Naive thymus-derived CD4-positive, alpha-beta T cell (primary cell): Measurements from ENCODE around the gene IL20. TPM values are rescaled to one million over a fixed set of nuclear protein-coding genes. Genes with fewer than 3 reads are reported as not detected.
"Not testable (repeated sequence)": the region's sequence is repeated elsewhere in the genome, so short reads cannot be mapped to it uniquely, and the experiment has no call there.

Experiments
- ATAC-seq: fragments of 150-1000 bp; cut with Tn5 transposase; 2 replicates; pipeline ENCODE4 v1.10.0; 2021; ENCODE audit warnings: mild to moderate bottlenecking, moderate library complexity
- CTCF ChIA-PET: fragments of 350-600 bp; sonication (Branson Sonifier 250); formaldehyde crosslinking; loops from one replicate; lab custom pipeline; 2021; ENCODE audit warnings: antibody characterized with exemption; lab: Charles Lee
- POLR2A ChIA-PET: fragments of 350-600 bp; sonication (Branson Sonifier 250); formaldehyde crosslinking; loops from one replicate; lab custom pipeline; 2021; ENCODE audit warnings: antibody characterized with exemption, inconsistent platforms; lab: Charles Lee
- DNase-seq, 9 donors: peaks; one replicate each; pipeline versions ENCODE4 v3.0.0 to v3.0.0-alpha.2; 2020 to 2022; ENCODE audit warnings: mixed read lengths in 1 of 9
- H3K27ac ChIP-seq: one replicate; pipeline ENCODE4 v1.7.0; 2013; ENCODE audit warnings: mild to moderate bottlenecking, low read depth, low read length, moderate library complexity
- H3K27me3 ChIP-seq, 2 donors: one replicate each; pipeline ENCODE4 v1.7.0; 2013; ENCODE audit warnings: low read length in 2 of 2, mild to moderate bottlenecking in 2 of 2, moderate library complexity in 2 of 2; ENCODE audit not compliant: control insufficient read depth in 2 of 2, insufficient read depth in 2 of 2
- H3K36me3 ChIP-seq, 3 experiments: 1 replicate in 2 of 3; 2 replicates in 1 of 3; pipeline ENCODE4 v1.7.0; 2013; ENCODE audit warnings: low read length in 3 of 3, mild to moderate bottlenecking in 3 of 3, moderate library complexity in 1 of 3; ENCODE audit not compliant: insufficient read depth in 3 of 3, control insufficient read depth in 2 of 3
- H3K4me1 ChIP-seq, 2 donors: one replicate each; pipeline ENCODE4 v1.7.0; 2013; ENCODE audit warnings: low read length in 2 of 2, mild to moderate bottlenecking in 2 of 2, moderate library complexity in 1 of 2; ENCODE audit not compliant: control insufficient read depth in 2 of 2, insufficient read depth in 2 of 2
- H3K4me3 ChIP-seq: 2 replicates; pipeline ENCODE4 v1.7.0; 2013; ENCODE audit warnings: mild to moderate bottlenecking, low read length
- H3K9me3 ChIP-seq, 3 experiments: 1 replicate in 2 of 3; 2 replicates in 1 of 3; pipeline ENCODE4 v1.7.0; 2013; ENCODE audit warnings: low read length in 3 of 3; ENCODE audit not compliant: control insufficient read depth in 2 of 3
- H3K27ac Mint-ChIP-seq, 9 donors: one replicate each; pipeline ENCODE4 v1.8.0; 2020 to 2022; ENCODE audit warnings: mixed read lengths in 9 of 9, mild to moderate bottlenecking in 8 of 9, moderate library complexity in 5 of 9, inconsistent platforms in 2 of 9
- H3K27me3 Mint-ChIP-seq, 5 donors: one replicate each; pipeline ENCODE4 v1.8.0; 2021 to 2022; ENCODE audit warnings: mixed read lengths in 5 of 5, mild to moderate bottlenecking in 1 of 5
- H3K36me3 Mint-ChIP-seq, 5 donors: one replicate each; pipeline ENCODE4 v1.8.0; 2020 to 2022; ENCODE audit warnings: mixed read lengths in 5 of 5, mild to moderate bottlenecking in 3 of 5, inconsistent platforms in 1 of 5
- H3K4me1 Mint-ChIP-seq, 7 donors: one replicate each; pipeline ENCODE4 v1.8.0; 2020 to 2022; ENCODE audit warnings: mixed read lengths in 7 of 7, mild to moderate bottlenecking in 3 of 7, inconsistent platforms in 1 of 7
- H3K4me3 Mint-ChIP-seq, 10 donors: one replicate each; pipeline ENCODE4 v1.8.0; 2020 to 2022; ENCODE audit warnings: mild to moderate bottlenecking in 10 of 10, mixed read lengths in 10 of 10, moderate library complexity in 6 of 10, inconsistent platforms in 2 of 10
- H3K9me3 Mint-ChIP-seq, 11 donors: one replicate each; pipeline ENCODE4 v1.8.0; 2020 to 2022; ENCODE audit warnings: mixed read lengths in 11 of 11, mild to moderate bottlenecking in 4 of 11, inconsistent platforms in 1 of 11, moderate library complexity in 1 of 11
- intact Hi-C, 2 donors: fragments of 100-400 bp; cut with micrococcal nuclease; formaldehyde crosslinking; loops; one replicate each; pipeline ENCODE4 v1.15.1; 2023
- polyA plus RNA-seq, 2 donors: library from polyadenylated mRNA; unstranded; fragments of 300-500 nt; fragmentation: Illumina TruSeq; gene quantifications; one replicate each; pipeline ENCODE4 v1.2.3, GENCODE V29; 2021
- total RNA-seq, 6 experiments: library from RNA in 5 of 6; stranded (reverse) in 5 of 6; gene quantifications; 1 replicate in 5 of 6; 2 replicates in 1 of 6; pipeline ENCODE4 v1.2.3 and lab custom pipeline; 2021 to 2026

Gene IL20
- total and polyA plus RNA-seq, 7 experiments from 2014 or later, result not detected

- Mint-ChIP-seq H3K27me3 (peaks cover 0 to 49% (median 0%) of the 10 kb centered on the region in 5 donors), H3K4me1 (peaks cover 7 to 17% (median 11%) of the 10 kb centered on the region in 7 donors)
- DNase-seq, H3K27ac Mint-ChIP-seq, H3K4me1 ChIP-seq, H3K27ac ChIP-seq, H3K4me3 ChIP-seq, H3K36me3 Mint-ChIP-seq, H3K9me3 ChIP-seq, H3K4me3 Mint-ChIP-seq, H3K9me3 Mint-ChIP-seq, H3K36me3 ChIP-seq, intact Hi-C loops, H3K27me3 ChIP-seq, ATAC-seq: not testable (repeated sequence)
- ChIA-PET CTCF (interaction anchor here (0.6 to 1.0 kb wide), 2 partner anchors 65 to 127 kb away, joined by 3 read pairs; no protein-coding TSS in a partner anchor), POLR2A (interaction anchor here (0.6 to 0.7 kb wide), 2 partner anchors 25 to 133 kb away, joined by 3 to 4 read pairs; no protein-coding TSS in a partner anchor)
These were observed 11.7 kb upstream of the IL20 start for GRCh38 chr1:206853696-206854095.

DNA sequence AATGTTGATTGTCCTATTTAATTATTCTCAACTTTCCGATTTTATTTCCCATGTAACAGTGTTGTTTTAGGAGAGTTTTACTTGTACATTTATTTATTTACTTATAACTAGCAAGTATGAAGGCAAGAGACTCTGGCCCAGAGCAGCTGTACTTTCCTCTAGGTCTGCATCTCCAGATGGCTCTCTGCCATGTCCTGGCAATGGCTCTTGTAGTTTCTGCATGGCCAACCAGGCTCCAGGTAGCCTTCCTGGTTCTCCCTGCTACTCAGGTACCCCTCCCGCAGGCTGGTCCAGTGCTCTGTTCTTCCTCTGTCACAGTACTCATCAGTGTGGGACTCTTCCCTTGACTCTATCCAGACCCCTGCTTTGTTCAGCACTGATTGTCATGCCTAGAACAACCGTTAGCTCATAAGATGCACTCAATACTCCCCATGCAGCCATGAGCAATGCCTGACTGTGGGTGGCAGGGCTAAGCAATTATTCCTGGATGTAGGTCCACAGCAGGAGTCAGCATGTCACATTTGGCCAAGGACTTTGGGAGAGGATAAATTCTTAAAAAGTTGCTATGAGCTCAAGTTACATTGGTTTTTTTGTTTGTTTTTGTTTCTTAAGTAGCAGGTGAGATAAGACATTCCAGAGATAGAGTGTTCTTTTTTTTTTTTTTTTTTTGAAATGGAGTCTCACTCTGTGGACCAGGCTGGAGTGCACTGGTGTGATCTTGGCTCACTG lies 10.9 kb upstream of the IL20 start:
- DNase-seq, result no peak
- intact Hi-C loops, result no loop called here
- Mint-ChIP-seq H3K27ac (no peak overlapping the region), H3K27me3 (peaks cover 0 to 42% (median 0%) of the 10 kb centered on the region in 5 donors), H3K4me3 (no peak overlapping the region), H3K9me3 (peaks cover 0 to 7% (median 0%) of the 10 kb centered on the region in 11 donors), H3K4me1 (peaks cover 7 to 25% (median 18%) of the 10 kb centered on the region in 7 donors), H3K36me3 (peaks cover 0 to 7% (median 0%) of the 10 kb centered on the region in 5 donors)
- H3K36me3 ChIP-seq, result no peaks in the 10 kb centered on the region
- no peaks in the 10 kb centered on the region for H3K9me3 ChIP-seq
- ChIA-PET POLR2A (interaction anchor here (0.8 kb wide), 1 partner anchor 45 kb away, joined by 4 read pairs; no protein-coding TSS in a partner anchor), CTCF (interaction anchor here (1.6 kb wide), 1 partner anchor 22 kb away, joined by 5 read pairs; no protein-coding TSS in a partner anchor)
- H3K4me1 ChIP-seq, result peaks cover 0 to 14% of the 10 kb centered on the region in 2 donors
- no peak overlapping the region for H3K4me3 ChIP-seq
- H3K27me3 ChIP-seq, result no peaks in the 10 kb centered on the region
- H3K27ac ChIP-seq, result no peak overlapping the region
- ATAC-seq, result no peak

DNA sequence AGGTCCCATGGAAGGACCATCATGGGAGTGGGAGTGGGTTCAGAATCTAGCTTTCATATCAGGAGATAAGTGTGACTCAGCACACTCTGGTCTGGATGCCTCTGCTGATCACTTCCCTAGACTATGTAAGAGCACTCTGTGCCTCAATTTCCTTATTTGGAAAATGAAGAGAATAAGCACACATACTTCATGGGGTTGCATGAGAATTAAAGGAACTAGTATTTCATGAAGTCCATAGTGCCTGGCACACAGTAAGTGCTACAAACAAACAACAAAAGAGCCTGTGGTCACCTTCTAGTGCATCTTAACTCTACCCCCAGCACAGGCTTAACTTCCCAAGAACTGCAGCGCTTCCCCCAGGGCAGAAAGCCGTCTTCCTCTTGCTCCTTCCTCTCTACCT lies 9.6 kb upstream of the IL20 start:
- ATAC-seq (no peak), DNase-seq (no peak)
- H3K4me3 Mint-ChIP-seq, result no peak overlapping the region
- peak overlapping the region in 1 of 9 donors; percentile 14 for H3K27ac Mint-ChIP-seq
- ChIA-PET POLR2A (interaction anchor here (0.9 to 6.0 kb wide), 6 partner anchors 10 to 67 kb away, joined by 3 to 42 read pairs (median 5); no protein-coding TSS in a partner anchor), CTCF (interaction anchor here (0.8 to 3.0 kb wide), 5 partner anchors 19 to 121 kb away, joined by 3 to 7 read pairs (median 4); no protein-coding TSS in a partner anchor)
- no peaks in the 10 kb centered on the region for H3K27me3 ChIP-seq
- H3K9me3 Mint-ChIP-seq, result peaks cover 0 to 7% (median 0%) of the 10 kb centered on the region in 11 donors
- no peaks in the 10 kb centered on the region for H3K9me3 ChIP-seq
- peaks cover 0 to 7% (median 0%) of the 10 kb centered on the region in 5 donors for H3K36me3 Mint-ChIP-seq
- H3K27me3 Mint-ChIP-seq, result peaks cover 0 to 35% (median 0%) of the 10 kb centered on the region in 5 donors
- no peak overlapping the region for H3K4me3 ChIP-seq
- H3K36me3 ChIP-seq, result no peaks in the 10 kb centered on the region
- peaks cover 7 to 31% (median 24%) of the 10 kb centered on the region in 7 donors for H3K4me1 Mint-ChIP-seq
- intact Hi-C loops, result loop anchor here in 1 of 2 donors (2.0 kb wide), 3 partner anchors 47 to 127 kb away; no protein-coding TSS in a partner anchor
- no peak overlapping the region for H3K27ac ChIP-seq
- peaks cover 0 to 15% of the 10 kb centered on the region in 2 donors for H3K4me1 ChIP-seq

- POLR2A ChIA-PET, result interaction anchor here (0.6 to 6.0 kb wide), 9 partner anchors 9 to 132 kb away, joined by 3 to 42 read pairs (median 5); no protein-coding TSS in a partner anchor
- no peaks in the 10 kb centered on the region for H3K9me3 ChIP-seq
These were observed 8.6 kb upstream of the IL20 start for GRCh38 chr1:206856674-206857464.

GRCh38 chr1:206859082-206859521 lies 6.3 kb upstream of the IL20 start:
- Mint-ChIP-seq H3K4me3 (peak overlapping the region in 7 of 10 donors; percentile 33 to 59 (median 42)), H3K27ac (peak overlapping the region in 8 of 9 donors; percentile 3 to 92 (median 62)), H3K36me3 (peaks cover 0 to 4% (median 0%) of the 10 kb centered on the region in 5 donors), H3K9me3 (peaks cover 0 to 3% (median 0%) of the 10 kb centered on the region in 11 donors), H3K4me1 (peaks cover 7 to 31% (median 24%) of the 10 kb centered on the region in 7 donors), H3K27me3 (peaks cover 0 to 30% (median 0%) of the 10 kb centered on the region in 5 donors)
- peak; percentile 61 for ATAC-seq
- intact Hi-C loops, result loop anchor here in 1 of 2 donors (2.0 kb wide), 1 partner anchor 42 kb away; no protein-coding TSS in a partner anchor
- Histone ChIP-seq H3K27ac (no peak overlapping the region), H3K4me1 (peaks cover 0 to 15% of the 10 kb centered on the region in 2 donors), H3K9me3 (no peaks in the 10 kb centered on the region), H3K36me3 (no peaks in the 10 kb centered on the region), H3K4me3 (no peak overlapping the region), H3K27me3 (no peaks in the 10 kb centered on the region)
- ChIA-PET POLR2A (interaction anchor here (0.7 to 6.0 kb wide), 14 partner anchors 10 to 119 kb away, joined by 3 to 42 read pairs (median 4); partner anchors contain the start of gene FCMR), CTCF (interaction anchor here (0.7 to 1.9 kb wide), 15 partner anchors 9 to 133 kb away, joined by 3 to 8 read pairs (median 4); no protein-coding TSS in a partner anchor)
- DNase-seq, result peak in 7 of 9 donors; percentile 15 to 49 (median 42)

More at GRCh38 chr1:206856674-206857464, 8.6 kb upstream of the IL20 start:
- Mint-ChIP-seq H3K4me3 (no peak overlapping the region), H3K27me3 (peaks cover 0 to 32% (median 0%) of the 10 kb centered on the region in 5 donors), H3K9me3 (peaks cover 0 to 7% (median 0%) of the 10 kb centered on the region in 11 donors), H3K27ac (peak overlapping the region in 1 of 9 donors; percentile 55), H3K4me1 (peaks cover 7 to 31% (median 24%) of the 10 kb centered on the region in 7 donors), H3K36me3 (peaks cover 0 to 7% (median 0%) of the 10 kb centered on the region in 5 donors)
- Histone ChIP-seq H3K36me3 (no peaks in the 10 kb centered on the region), H3K4me3 (no peak overlapping the region), H3K27ac (no peak overlapping the region), H3K27me3 (no peaks in the 10 kb centered on the region), H3K4me1 (peaks cover 0 to 15% of the 10 kb centered on the region in 2 donors)
- DNase-seq, result peak in 5 of 9 donors; percentile 19 to 32 (median 28)
- CTCF ChIA-PET, result interaction anchor here (0.6 to 3.0 kb wide), 9 partner anchors 20 to 216 kb away, joined by 3 to 7 read pairs (median 4); partner anchors contain the start of gene FCMR
- peak; percentile 54 for ATAC-seq
- intact Hi-C loops, result loop anchor here in 1 of 2 donors (1.0 to 2.0 kb wide), 4 partner anchors 48 to 126 kb away; no protein-coding TSS in a partner anchor
